CD4-positive, alpha-beta T cell treated with Interleukin-4 for 1 hour (primary cell): ENCODE results near the gene CNIH4.
"Not testable (repeated sequence)": the region's sequence is repeated elsewhere in the genome, so short reads cannot be mapped to it uniquely, and the experiment has no call there.

Source experiments
- DNase-seq, 2 donors: peaks; one replicate each; pipeline ENCODE4 v3.0.0-alpha.2; 2020 to 2022

Gene CNIH4

GRCh38 chr1:224404916-224405603 lies 48.4 kb downstream of the CNIH4 start:
- no peak for DNase-seq

GRCh38 chr1:224405604-224405970 lies 48.9 kb downstream of the CNIH4 start:
- no peak for DNase-seq

GRCh38 chr1:224406216-224406615 lies 49.5 kb downstream of the CNIH4 start:
- no peak for DNase-seq

GRCh38 chr1:224407571-224408293 lies 51.1 kb downstream of the CNIH4 start:
- no peak for DNase-seq

- DNase-seq: no peak
Measured at GRCh38 chr1:224408294-224408590, 51.6 kb downstream of the CNIH4 start.

GRCh38 chr1:224411766-224412165 lies 55.1 kb downstream of the CNIH4 start:
- DNase-seq: no peak

GRCh38 chr1:224420106-224420505 lies 63.4 kb downstream of the CNIH4 start:
- no peak for DNase-seq

GRCh38 chr1:224425279-224425884 lies 68.7 kb downstream of the CNIH4 start:
- DNase-seq: no peak

- not testable (repeated sequence) for DNase-seq
Measured at GRCh38 chr1:224426869-224427268, 70.2 kb downstream of the CNIH4 start.

GRCh38 chr1:224427346-224427745 lies 70.7 kb downstream of the CNIH4 start:
- DNase-seq: no peak

GRCh38 chr1:224428713-224429112 lies 72.0 kb downstream of the CNIH4 start:
- DNase-seq: not testable (repeated sequence)
